GM12864 (cell line): ENCODE data around the gene CACNA2D2.

Source experiments
- DNase-seq: peaks from one replicate; pipeline ENCODE4 v3.0.0-alpha.2; 2011; ENCODE audit warnings: low read depth
- H3K4me3 ChIP-seq: 2 replicates; pipeline ENCODE4 v1.5.1; 2011; ENCODE audit warnings: mild to moderate bottlenecking, low read depth, low read length, control low read depth
- TF ChIP-seq, protein P1 (sequence below): IDR thresholded peaks from 2 replicates; pipeline ENCODE4 v1.5.1; 2011; ENCODE audit warnings: low read depth, mild to moderate bottlenecking, moderate library complexity, low read length, control low read depth, inconsistent platforms; ENCODE audit errors: missing control alignments

The CACNA2D2 gene

DNA sequence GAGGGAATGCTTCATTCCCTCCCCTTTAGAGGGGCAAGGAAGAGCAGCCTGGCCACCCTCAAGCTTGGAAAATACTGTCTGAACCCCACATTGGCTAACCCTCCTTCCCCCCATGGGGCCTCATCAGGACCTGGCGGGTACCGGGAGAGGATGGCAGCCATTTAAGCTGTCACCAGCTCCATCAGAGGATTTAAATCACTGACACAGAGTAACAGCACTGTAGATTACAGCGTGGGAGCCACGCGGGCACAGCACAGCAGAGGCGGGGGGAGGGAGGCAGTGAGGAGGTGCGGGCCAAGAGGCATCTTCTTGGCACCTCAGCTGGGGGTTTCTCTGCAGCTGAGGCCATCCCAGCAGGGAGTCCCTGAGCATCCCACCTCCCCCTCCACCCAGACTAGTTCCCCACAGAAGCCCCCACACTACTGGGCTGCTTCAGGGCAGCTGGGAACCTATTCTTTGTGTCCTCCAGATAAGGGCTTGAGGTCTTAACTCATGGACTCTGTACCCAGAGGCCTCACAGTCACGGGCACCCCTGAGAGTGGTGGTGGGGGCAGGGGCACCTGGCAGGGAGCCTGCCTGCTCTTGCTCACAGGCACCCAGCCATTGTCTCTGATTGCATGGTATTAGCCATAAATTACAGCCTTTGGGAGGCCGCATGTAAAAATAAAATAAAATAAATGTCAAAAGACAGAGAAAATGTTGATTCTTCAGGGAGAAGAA lies 21.9 kb upstream of the CACNA2D2 start:
- no peak overlapping the region for H3K4me3 ChIP-seq
- TF ChIP-seq, protein P1, sequence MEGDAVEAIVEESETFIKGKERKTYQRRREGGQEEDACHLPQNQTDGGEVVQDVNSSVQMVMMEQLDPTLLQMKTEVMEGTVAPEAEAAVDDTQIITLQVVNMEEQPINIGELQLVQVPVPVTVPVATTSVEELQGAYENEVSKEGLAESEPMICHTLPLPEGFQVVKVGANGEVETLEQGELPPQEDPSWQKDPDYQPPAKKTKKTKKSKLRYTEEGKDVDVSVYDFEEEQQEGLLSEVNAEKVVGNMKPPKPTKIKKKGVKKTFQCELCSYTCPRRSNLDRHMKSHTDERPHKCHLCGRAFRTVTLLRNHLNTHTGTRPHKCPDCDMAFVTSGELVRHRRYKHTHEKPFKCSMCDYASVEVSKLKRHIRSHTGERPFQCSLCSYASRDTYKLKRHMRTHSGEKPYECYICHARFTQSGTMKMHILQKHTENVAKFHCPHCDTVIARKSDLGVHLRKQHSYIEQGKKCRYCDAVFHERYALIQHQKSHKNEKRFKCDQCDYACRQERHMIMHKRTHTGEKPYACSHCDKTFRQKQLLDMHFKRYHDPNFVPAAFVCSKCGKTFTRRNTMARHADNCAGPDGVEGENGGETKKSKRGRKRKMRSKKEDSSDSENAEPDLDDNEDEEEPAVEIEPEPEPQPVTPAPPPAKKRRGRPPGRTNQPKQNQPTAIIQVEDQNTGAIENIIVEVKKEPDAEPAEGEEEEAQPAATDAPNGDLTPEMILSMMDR = no peak
- no peak for DNase-seq

DNA sequence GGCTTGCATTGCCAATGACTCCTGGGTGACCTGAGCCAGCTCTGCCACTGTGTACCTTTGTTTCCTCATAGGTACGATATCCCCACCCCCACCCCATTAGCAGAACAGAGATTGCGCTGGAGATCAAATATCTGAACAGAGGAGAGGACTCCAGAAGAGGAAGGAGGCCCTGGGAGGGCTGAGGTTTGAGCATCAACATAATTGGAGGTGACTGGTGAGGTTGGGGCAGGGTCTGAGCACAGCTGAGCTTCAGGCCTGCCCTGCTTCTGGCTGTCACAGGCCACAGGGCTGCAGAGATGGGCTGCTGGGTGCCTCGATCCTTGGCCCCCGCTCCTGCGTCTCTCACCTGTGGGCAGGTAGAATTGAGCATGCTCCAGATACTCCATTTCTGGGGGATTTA lies 21.3 kb upstream of the CACNA2D2 start:
- DNase-seq = no peak
- TF ChIP-seq, protein P1 = no peak
- H3K4me3 ChIP-seq = no peak overlapping the region

DNA sequence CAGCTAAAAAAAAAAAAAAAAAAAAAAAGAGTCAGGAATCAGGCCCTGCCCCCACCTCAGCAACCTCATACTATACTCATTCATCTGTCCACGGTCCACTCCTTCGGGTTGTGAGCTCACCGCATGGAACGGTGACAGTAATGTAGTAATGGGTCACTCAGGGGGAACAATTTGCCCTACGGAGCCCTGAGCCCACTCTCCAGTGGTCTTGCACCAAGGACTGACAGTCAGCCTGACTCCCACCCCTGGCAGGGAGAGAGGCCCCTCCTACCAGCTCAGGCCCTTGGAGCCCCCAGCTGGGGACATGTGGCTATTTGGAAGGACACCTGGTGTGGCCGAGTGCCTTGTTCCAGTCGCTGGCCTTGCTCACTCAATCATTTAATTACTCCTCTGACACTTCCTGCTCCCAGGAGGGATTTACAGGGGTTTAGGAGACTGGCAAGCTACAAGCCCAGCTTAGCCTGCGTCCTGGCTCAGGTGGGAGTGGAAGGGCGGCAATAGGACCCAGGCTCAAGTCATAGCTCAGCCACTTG lies 19.9 kb upstream of the CACNA2D2 start:
- H3K4me3 ChIP-seq = no peak overlapping the region
- DNase-seq = no peak
- TF ChIP-seq, protein P1 = no peak

DNA sequence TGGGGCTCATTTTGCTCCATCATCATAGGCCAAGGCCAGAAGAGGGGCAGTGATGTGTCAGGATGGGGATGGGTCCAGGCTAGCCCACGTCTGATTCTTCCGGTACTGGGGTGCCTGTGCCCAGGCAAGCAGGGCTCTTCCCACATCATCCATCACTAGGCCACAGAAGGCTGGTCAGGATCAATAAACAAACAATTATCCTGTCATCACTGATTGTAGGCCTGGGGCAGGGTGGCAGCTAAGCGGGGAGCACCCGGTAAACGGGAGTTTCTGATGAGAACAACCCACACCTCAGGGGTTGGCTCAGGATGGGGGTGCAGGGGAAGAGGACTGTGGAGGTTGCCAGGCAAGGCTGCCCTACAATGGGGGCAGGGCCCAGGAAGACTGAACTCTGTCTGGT lies 18.1 kb upstream of the CACNA2D2 start:
- H3K4me3 ChIP-seq = no peak overlapping the region
- no peak for DNase-seq
- TF ChIP-seq, protein P1 = no peak

DNA sequence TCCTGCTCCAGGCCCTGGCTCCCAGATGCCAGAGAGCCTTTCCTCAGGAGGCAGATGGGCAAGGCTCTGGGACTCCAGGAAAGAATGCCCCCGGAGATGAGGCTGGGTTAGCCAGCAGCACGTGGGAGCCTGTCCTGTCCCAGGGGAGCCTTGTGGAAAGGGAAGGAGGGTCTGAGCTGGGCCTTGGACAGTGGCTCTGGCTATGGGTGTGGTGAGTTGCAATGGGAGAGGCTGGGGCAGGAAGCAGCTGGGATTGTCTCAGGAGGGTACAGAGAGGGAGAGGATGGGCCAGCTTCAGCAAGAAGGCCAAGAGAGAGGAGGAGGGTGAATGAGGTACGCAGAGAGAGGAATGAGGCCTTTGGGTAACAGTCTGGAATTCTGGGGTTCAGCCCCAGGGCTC lies 17.4 kb upstream of the CACNA2D2 start:
- no peak for DNase-seq
- H3K4me3 ChIP-seq = no peak overlapping the region
- TF ChIP-seq, protein P1 = no peak

DNA sequence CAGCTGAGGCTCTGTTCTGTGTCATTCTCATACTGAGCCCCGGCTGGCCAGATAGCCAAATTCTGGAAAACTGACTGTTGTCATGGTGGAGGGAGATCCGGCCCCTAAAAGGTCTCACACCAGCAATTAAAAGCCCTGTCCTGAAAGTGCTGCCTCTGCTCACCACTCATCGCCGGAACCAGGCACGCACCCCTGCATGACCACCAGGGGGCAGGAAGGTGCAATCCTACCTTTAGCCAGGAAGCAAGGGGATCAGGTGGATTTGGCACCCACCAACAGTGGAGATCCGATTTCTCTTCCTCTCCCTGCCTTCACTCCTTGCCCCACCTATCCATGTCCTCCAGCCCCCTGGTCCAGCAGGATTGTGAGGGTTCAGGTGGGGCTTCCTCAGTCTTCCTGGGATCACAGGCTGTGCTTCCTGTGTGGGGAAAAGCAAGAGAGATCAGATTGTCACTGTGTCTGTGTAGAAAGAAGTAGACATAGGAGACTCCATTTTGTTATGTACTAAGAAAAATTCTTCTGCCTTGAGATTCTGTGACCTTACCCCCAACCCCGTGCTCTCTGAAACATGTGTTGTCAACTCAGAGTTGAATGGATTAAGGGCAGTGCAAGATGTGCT lies 16.1 kb upstream of the CACNA2D2 start:
- H3K4me3 ChIP-seq = no peak overlapping the region
- TF ChIP-seq, protein P1 = peak; percentile 98
- DNase-seq = peak; percentile 26
